PC-3 (cell line): Measurements from ENCODE around the gene KCNIP4. TPM values are rescaled to one million over a fixed set of nuclear protein-coding genes. Genes with fewer than 3 reads are reported as not detected.

ENCODE experiments used
- ATAC-seq: fragments of 200-7000 bp; cut with Tn5 transposase; 2 replicates; pipeline ENCODE4 v1.9.1; 2020; ENCODE audit warnings: mild to moderate bottlenecking, moderate library complexity
- BruUV-seq: library from RNA; stranded (reverse); fragments of 400-500 nt; replicated peaks from 2 replicates; lab custom pipeline; 2021; lab: Mats Ljungman, UMichigan
- CTCF ChIA-PET: fragments of 300-600 bp; sonication (Branson Sonifier 250); formaldehyde crosslinking; loops from one replicate; lab custom pipeline; 2022; ENCODE audit warnings: antibody characterized with exemption; lab: Charles Lee
- POLR2A ChIA-PET: fragments of 300-600 bp; sonication (Branson Sonifier 250); formaldehyde crosslinking; loops from one replicate; lab custom pipeline; 2022; ENCODE audit warnings: antibody characterized with exemption; ENCODE audit not compliant: unreplicated experiment; lab: Charles Lee
- DNase-seq: peaks from one replicate; pipeline ENCODE4 v3.0.0-alpha.2; 2015
- H2AFZ ChIP-seq: fragments of 300-600 bp; sonication (generic); 2 replicates; pipeline ENCODE4 v1.6.0; 2016; ENCODE audit warnings: antibody characterized with exemption, low read length
- H3F3A ChIP-seq: fragments of 300-600 bp; sonication (generic); one replicate; pipeline ENCODE4 v1.6.0; 2017; ENCODE audit warnings: antibody characterized with exemption, low read length, control low read depth, mild to moderate bottlenecking; ENCODE audit not compliant: unreplicated experiment
- H3K27ac ChIP-seq: fragments of 300-600 bp; sonication (generic); 2 replicates; pipeline ENCODE4 v1.5.1; 2016; ENCODE audit warnings: mild to moderate bottlenecking, low read length
- H3K27me3 ChIP-seq: fragments of 300-600 bp; sonication (generic); 2 replicates; pipeline ENCODE4 v1.6.1; 2016; ENCODE audit warnings: low read length, mixed read lengths
- H3K36me3 ChIP-seq: fragments of 300-600 bp; sonication (generic); 2 replicates; pipeline ENCODE4 v1.6.1; 2016; ENCODE audit warnings: low read depth, mixed run types, low read length, mixed read lengths
- H3K4me1 ChIP-seq: fragments of 300-600 bp; sonication (generic); 2 replicates; pipeline ENCODE4 v1.5.1; 2016; ENCODE audit warnings: low read length; ENCODE audit not compliant: insufficient read depth
- H3K4me2 ChIP-seq: fragments of 300-600 bp; sonication (generic); 2 replicates; pipeline ENCODE4 v1.6.0; 2016; ENCODE audit warnings: low read length
- H3K4me3 ChIP-seq: fragments of 300-600 bp; sonication (generic); 2 replicates; pipeline ENCODE4 v1.5.1; 2016; ENCODE audit warnings: mild to moderate bottlenecking, low read length, mixed read lengths
- H3K79me2 ChIP-seq: fragments of 300-600 bp; sonication (generic); 2 replicates; pipeline ENCODE4 v1.6.1; 2017; ENCODE audit warnings: low read length, mixed read lengths
- H3K9ac ChIP-seq: fragments of 300-600 bp; sonication (generic); 2 replicates; pipeline ENCODE4 v1.6.0; 2016; ENCODE audit warnings: mild to moderate bottlenecking, low read length
- H3K9me2 ChIP-seq: fragments of 300-600 bp; sonication (generic); replicated peaks from 2 replicates; pipeline ENCODE4 v1.6.1; 2016; ENCODE audit warnings: mixed run types, low read length, mixed read lengths
- H3K9me3 ChIP-seq: fragments of 300-600 bp; sonication (generic); 2 replicates; pipeline ENCODE4 v1.6.1; 2016; ENCODE audit warnings: low read length, mixed read lengths
- H4K20me1 ChIP-seq: fragments of 300-600 bp; sonication (generic); 2 replicates; pipeline ENCODE4 v1.6.1; 2016; ENCODE audit warnings: low read length, mixed read lengths
- EZH2 ChIP-seq: fragments of 300-600 bp; sonication (generic); IDR thresholded peaks from one replicate; pipeline ENCODE4 v1.6.1; 2017; ENCODE audit warnings: antibody characterized with exemption, mild to moderate bottlenecking, low read length; ENCODE audit not compliant: unreplicated experiment
- EZH2phosphoT487 ChIP-seq: fragments of 300-600 bp; sonication (generic); IDR thresholded peaks from 2 replicates; pipeline ENCODE4 v1.6.1; 2018; ENCODE audit warnings: mild to moderate bottlenecking, antibody characterized with exemption, low read length, borderline replicate concordance
- intact Hi-C: fragments of 100-400 bp; cut with micrococcal nuclease; formaldehyde crosslinking; loops from 2 replicates; pipeline ENCODE4 v1.9.0; 2023
- total RNA-seq: library from RNA; depleted of rRNA; stranded (reverse); fragments of >200 nt; gene quantifications from 2 replicates; pipeline ENCODE4 v1.2.3, GENCODE V29; 2014
- TF ChIP-seq, protein P1 (sequence below): fragments of 300-600 bp; sonication (generic); conservative IDR thresholded peaks from 2 replicates; pipeline ENCODE4 v1.5.1; 2017; ENCODE audit warnings: antibody characterized with exemption, low read depth, mild to moderate bottlenecking, low read length

KCNIP4 gene
- total RNA-seq, 1 experiment from 2014 or later = not detected

DNA sequence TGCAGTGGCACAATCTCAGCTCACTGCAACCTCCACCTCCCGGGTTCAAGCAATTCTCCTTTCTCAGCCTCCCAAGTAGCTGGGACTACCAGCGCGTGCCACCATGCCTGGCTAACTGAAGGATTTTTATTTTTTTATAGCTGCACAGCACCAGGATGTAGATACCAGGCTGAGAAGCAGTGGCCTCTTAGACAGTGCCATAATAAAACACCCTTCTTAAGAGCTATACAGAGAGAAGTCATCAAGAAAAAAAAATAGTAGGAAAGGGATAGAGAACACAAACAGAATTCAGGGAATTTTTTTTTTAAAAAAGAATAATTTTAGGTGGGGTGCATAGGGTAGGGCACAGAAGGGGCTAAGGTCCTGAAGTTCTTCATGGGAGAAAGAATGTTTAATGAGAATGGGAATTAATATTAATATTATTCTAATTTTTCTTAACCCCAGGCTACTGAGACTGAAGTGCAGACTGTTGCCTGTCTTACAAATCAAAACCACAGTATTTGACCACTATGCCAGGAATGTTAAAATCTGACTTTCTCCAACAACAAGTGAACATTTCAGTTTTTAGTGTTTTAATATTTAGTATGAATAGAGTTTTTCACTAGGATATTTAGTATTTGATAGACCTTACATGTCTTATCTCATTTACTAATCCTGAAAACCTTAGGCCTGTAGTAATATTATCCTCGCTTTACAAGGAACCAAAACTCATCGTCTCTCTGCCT lies 146.7 kb downstream of the KCNIP4 start:
- H3K9me3 ChIP-seq = no peaks in the 10 kb centered on the region
- DNase-seq = peak; percentile 9
- H2AFZ ChIP-seq = no peak overlapping the region
- TF ChIP-seq EZH2phosphoT487 (no peak), EZH2 (no peak)
- TF ChIP-seq, protein P1, sequence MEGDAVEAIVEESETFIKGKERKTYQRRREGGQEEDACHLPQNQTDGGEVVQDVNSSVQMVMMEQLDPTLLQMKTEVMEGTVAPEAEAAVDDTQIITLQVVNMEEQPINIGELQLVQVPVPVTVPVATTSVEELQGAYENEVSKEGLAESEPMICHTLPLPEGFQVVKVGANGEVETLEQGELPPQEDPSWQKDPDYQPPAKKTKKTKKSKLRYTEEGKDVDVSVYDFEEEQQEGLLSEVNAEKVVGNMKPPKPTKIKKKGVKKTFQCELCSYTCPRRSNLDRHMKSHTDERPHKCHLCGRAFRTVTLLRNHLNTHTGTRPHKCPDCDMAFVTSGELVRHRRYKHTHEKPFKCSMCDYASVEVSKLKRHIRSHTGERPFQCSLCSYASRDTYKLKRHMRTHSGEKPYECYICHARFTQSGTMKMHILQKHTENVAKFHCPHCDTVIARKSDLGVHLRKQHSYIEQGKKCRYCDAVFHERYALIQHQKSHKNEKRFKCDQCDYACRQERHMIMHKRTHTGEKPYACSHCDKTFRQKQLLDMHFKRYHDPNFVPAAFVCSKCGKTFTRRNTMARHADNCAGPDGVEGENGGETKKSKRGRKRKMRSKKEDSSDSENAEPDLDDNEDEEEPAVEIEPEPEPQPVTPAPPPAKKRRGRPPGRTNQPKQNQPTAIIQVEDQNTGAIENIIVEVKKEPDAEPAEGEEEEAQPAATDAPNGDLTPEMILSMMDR = no peak
- H3F3A ChIP-seq = no peaks in the 10 kb centered on the region
- peak overlapping the region; percentile 51 for H3K4me2 ChIP-seq
- intact Hi-C loops = loop anchor here (1.0 kb wide), 1 partner anchor 99 kb away; no protein-coding TSS in a partner anchor
- no peaks in the 10 kb centered on the region for H3K27me3 ChIP-seq
- H3K4me1 ChIP-seq = peaks cover 15% of the 10 kb centered on the region
- ChIA-PET POLR2A (no interaction called here), CTCF (no interaction called here)
- ATAC-seq = peak; percentile 40
- no peak overlapping the region for H3K9ac ChIP-seq
- BruUV-seq = no TSS peak
- no peaks in the 10 kb centered on the region for H3K79me2 ChIP-seq
- H3K36me3 ChIP-seq = no peaks in the 10 kb centered on the region
- H3K9me2 ChIP-seq = no peaks in the 10 kb centered on the region
- H3K4me3 ChIP-seq = no peak overlapping the region
- H3K27ac ChIP-seq = no peak overlapping the region
- H4K20me1 ChIP-seq = no peaks in the 10 kb centered on the region

GRCh38 chr4:21795091-21795490 lies 153.5 kb downstream of the KCNIP4 start:
- no peaks in the 10 kb centered on the region for H4K20me1 ChIP-seq
- H3K4me2 ChIP-seq = no peak overlapping the region
- H3F3A ChIP-seq = peaks cover 5% of the 10 kb centered on the region
- H3K9me3 ChIP-seq = no peaks in the 10 kb centered on the region
- CTCF ChIA-PET = no interaction called here
- H2AFZ ChIP-seq = no peak overlapping the region
- POLR2A ChIA-PET = no interaction called here
- H3K4me3 ChIP-seq = no peak overlapping the region
- no peaks in the 10 kb centered on the region for H3K36me3 ChIP-seq
- TF ChIP-seq, protein P1 = no peak
- no peak for TF ChIP-seq EZH2phosphoT487
- no TSS peak for BruUV-seq
- no peaks in the 10 kb centered on the region for H3K27me3 ChIP-seq
- intact Hi-C loops = no loop called here
- DNase-seq (no peak), ATAC-seq (no peak)
- no peaks in the 10 kb centered on the region for H3K9me2 ChIP-seq
- no peak overlapping the region for H3K27ac ChIP-seq
- H3K9ac ChIP-seq = no peak overlapping the region
- H3K79me2 ChIP-seq = no peaks in the 10 kb centered on the region
- peaks cover 13% of the 10 kb centered on the region for H3K4me1 ChIP-seq

DNA sequence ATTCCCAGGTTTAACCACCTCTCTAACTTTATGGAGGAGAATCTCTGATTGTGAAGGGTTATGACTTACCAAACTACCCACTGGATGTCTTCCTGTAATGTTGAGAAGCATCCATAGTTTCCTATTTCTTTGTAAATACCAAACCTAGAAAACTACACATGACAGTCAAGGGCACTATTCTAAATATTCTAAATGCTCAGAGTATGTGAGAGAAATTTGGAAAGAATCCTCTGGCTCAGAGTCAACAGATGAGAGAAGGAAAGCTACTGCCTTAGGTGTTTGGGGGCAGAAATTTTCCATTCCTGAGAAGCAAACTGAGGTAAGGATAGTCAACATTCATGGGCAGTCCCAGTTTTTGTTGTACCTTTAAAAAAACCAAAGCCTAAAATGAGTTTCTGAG lies 155.8 kb downstream of the KCNIP4 start:
- no TSS peak for BruUV-seq
- TF ChIP-seq, protein P1 = no peak
- TF ChIP-seq EZH2phosphoT487 (no peak), EZH2 (no peak)
- CTCF ChIA-PET = no interaction called here

More for the DNA sequence above, 155.8 kb downstream of the KCNIP4 start:
- peaks cover 5% of the 10 kb centered on the region for H3F3A ChIP-seq
- no peaks in the 10 kb centered on the region for H3K9me3 ChIP-seq
- H3K27me3 ChIP-seq = no peaks in the 10 kb centered on the region
- H3K27ac ChIP-seq = no peak overlapping the region
- no peaks in the 10 kb centered on the region for H3K79me2 ChIP-seq
- no peaks in the 10 kb centered on the region for H3K9me2 ChIP-seq
- POLR2A ChIA-PET = no interaction called here
- H4K20me1 ChIP-seq = no peaks in the 10 kb centered on the region
- no peak overlapping the region for H3K4me2 ChIP-seq
- no peaks in the 10 kb centered on the region for H3K36me3 ChIP-seq
- no peak overlapping the region for H3K4me3 ChIP-seq
- intact Hi-C loops = no loop called here
- peaks cover 13% of the 10 kb centered on the region for H3K4me1 ChIP-seq
- H2AFZ ChIP-seq = no peak overlapping the region
- no peak overlapping the region for H3K9ac ChIP-seq
- no peak for DNase-seq
- no peak for ATAC-seq
